22Rv1 (cell line): ENCODE measurements around the gene WDFY1.

Experiments
- H3K27ac ChIP-seq: fragments of 450-650 bp; 2 replicates; pipeline ENCODE4 v1.5.1; 2017
- ZFX ChIP-seq: fragments of 450-650 bp; IDR thresholded peaks from 2 replicates; pipeline ENCODE4 v1.6.1; 2017; ENCODE audit warnings: antibody characterized with exemption, borderline replicate concordance
- TF ChIP-seq, protein P1 (sequence below): fragments of 450-650 bp; IDR thresholded peaks from 2 replicates; pipeline ENCODE4 v1.5.1; 2017; ENCODE audit warnings: mild to moderate bottlenecking

Gene WDFY1

DNA sequence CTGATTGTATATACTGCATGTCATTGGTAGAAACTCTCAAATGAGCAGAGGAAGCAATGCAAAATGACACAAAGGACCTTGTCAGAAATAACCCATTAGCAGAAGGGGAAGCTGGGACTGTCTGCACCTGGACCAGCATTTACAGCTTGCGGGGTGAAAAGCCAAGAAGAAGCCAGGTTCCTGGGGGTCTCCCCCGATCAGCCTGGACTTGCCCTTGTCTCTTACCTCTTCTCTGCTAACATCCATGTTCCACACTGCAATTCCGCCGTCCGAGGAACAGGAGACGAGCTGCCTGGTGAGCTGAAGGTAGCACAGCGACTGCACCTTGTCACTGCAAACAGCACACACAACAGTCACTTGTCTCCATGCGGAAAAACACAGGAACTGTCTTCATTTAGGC lies 51.1 kb downstream of the WDFY1 start:
- no peak overlapping the region; the same call in 1 of the 2 replicates for H3K27ac ChIP-seq
- TF ChIP-seq, protein P1, sequence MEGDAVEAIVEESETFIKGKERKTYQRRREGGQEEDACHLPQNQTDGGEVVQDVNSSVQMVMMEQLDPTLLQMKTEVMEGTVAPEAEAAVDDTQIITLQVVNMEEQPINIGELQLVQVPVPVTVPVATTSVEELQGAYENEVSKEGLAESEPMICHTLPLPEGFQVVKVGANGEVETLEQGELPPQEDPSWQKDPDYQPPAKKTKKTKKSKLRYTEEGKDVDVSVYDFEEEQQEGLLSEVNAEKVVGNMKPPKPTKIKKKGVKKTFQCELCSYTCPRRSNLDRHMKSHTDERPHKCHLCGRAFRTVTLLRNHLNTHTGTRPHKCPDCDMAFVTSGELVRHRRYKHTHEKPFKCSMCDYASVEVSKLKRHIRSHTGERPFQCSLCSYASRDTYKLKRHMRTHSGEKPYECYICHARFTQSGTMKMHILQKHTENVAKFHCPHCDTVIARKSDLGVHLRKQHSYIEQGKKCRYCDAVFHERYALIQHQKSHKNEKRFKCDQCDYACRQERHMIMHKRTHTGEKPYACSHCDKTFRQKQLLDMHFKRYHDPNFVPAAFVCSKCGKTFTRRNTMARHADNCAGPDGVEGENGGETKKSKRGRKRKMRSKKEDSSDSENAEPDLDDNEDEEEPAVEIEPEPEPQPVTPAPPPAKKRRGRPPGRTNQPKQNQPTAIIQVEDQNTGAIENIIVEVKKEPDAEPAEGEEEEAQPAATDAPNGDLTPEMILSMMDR = no peak
- TF ChIP-seq ZFX = no peak

DNA sequence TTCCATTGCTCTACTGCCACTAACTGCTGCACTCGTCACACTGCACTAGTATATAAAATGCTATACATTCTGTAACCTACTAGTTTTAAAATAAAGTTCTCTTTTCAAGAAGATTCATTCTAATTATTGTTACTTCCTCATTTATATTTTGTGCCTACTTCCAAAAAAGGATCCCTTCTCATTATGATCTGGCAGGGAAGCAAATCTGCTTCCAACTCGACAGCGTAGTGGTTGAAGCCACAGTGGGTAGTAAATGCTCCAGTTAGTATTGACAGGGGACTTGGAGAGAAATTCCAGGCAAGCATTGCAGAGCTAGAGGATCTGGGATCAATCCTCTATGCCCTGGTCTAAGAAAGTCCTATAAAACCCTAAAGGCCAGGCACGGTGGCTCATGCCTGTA lies 54.4 kb downstream of the WDFY1 start:
- TF ChIP-seq, protein P1 = no peak
- no peak for TF ChIP-seq ZFX
- H3K27ac ChIP-seq = no peak overlapping the region

DNA sequence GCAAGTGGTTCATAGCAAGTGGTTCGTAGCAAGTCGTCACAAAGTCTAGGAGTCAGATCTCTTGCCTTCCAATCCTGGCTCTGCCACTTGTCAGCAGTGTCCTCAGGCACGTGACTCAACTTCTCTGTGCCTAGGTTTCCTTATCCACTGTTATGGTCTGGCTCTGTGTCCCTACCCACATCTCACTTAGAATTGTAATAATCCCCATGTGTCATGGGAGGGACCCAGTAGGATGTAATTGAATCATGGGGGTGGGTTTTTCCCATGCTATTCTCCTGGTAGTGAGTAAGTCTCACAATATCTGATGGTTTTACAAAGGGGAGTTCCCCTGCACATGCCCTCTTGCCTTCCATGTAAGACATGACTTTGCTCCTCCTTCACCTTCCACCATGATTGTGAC lies 55.9 kb downstream of the WDFY1 start:
- H3K27ac ChIP-seq = no peak overlapping the region
- TF ChIP-seq, protein P1 = no peak
- TF ChIP-seq ZFX = no peak

DNA sequence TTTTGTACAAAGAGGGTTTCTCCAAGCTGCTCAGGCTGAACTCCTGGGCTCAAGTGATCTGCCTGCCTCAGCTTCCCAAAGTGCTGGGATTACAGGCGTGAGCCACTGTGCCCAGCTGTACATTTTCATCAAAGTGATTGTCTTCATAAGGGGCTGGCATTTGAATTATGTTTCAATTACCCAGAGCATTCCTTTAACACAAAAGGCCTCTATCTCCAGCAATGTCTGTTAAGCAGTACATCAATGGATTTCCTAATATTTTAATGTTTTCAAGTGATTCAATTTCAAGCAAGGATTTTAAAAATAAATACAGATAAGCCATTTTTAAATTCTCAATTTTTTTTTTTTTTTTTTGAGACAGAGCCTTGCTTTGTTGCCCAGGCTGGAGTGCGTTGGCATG lies 56.9 kb downstream of the WDFY1 start:
- TF ChIP-seq, protein P1 = no peak
- TF ChIP-seq ZFX = no peak
- no peak overlapping the region for H3K27ac ChIP-seq

DNA sequence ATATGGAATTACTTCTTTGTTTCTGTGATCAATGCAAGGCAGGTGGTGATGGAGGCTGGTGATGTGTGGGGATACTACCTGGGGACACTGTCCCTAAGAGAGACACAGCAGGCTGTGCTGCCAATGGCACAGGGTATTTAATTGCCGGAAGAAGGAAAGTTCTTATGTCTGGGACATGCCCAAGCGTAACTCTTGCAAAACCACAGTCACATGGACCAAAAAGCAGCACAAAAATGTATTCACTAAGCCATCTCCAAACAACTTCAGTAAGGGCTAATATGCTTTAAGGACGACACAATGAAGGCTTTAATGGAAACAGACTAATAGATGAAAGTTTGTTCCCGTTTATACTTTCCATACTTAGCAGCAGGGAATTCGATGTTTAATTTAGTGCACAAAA lies 58.0 kb downstream of the WDFY1 start:
- no peak overlapping the region for H3K27ac ChIP-seq
- TF ChIP-seq ZFX = no peak
- TF ChIP-seq, protein P1 = no peak

DNA sequence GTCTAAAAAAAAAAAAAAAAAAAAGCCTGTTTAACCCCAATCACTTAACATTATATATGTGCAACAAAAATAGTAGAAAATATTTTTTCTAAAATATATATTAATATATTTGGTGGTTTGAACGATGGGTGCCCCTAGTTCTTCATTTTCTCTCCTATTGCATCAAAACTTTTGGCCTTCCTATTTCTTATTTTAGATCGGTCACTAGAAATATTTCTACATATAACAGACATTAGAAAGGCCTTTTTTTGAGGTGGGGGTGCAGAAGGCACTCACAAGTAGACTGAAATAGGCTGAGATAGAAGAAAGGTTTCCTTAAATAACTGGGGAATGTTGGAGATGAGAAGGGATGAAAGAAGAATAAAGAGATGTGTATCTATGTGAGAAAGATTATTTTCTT lies 58.4 kb downstream of the WDFY1 start:
- TF ChIP-seq, protein P1 = no peak
- TF ChIP-seq ZFX = no peak
- H3K27ac ChIP-seq = no peak overlapping the region

DNA sequence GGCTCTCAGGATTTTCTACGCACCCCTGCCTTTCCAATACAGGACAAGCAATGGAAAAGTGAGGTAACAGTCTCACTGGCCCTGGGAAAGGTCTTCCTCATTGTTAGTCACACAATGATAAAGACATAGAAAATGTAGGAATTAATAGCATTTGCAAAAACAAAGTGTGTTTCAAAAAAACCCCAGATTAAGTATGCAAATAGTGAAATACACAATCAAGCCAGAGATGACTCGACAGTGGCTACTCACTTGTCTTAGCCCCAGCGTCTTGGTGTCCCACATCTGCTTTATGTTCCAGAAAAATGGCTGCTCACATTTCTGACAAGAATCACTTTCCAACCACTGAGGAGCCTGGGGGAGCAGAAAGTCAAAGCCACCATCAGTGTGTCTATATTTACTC lies 60.7 kb downstream of the WDFY1 start:
- no peak for TF ChIP-seq ZFX
- TF ChIP-seq, protein P1 = no peak
- no peak overlapping the region for H3K27ac ChIP-seq
